ENCODE data around the gene MAP7.
"Not testable (repeated sequence)": the region's sequence is repeated elsewhere in the genome, so short reads cannot be mapped to it uniquely, and the experiment has no call there.

Gene MAP7

DNA sequence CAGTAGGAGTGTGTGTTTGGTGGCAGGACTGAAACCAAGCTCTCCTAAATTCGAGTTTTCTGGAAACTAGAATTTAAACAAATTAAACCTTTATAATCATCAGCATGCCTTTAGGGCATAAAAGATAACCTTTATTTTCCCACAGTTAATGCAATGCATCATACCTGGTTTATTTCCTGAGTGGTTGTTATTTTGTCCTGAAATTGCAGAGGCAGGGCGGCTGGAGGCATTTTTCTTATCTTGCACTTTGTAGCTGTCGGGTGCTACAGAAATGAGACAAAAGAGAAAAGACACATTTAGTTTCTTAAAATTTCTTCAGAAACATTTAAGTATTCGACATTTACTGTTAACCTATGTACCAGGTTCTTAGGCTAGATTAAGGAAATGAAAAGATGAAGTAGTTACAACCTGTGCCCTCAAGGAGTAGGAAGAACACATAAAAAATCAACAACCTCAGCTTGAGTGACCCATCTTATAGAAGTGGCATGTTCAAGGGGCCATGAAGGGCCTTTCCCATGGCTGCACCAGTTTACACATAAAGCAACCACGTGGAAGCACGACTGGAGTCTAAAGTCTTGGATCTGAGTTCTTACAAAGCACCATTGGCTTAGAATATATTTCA is 128.6 kb downstream of the MAP7 start:
- no peak for DNase-seq (ENCODE audit: low read depth)

DNA sequence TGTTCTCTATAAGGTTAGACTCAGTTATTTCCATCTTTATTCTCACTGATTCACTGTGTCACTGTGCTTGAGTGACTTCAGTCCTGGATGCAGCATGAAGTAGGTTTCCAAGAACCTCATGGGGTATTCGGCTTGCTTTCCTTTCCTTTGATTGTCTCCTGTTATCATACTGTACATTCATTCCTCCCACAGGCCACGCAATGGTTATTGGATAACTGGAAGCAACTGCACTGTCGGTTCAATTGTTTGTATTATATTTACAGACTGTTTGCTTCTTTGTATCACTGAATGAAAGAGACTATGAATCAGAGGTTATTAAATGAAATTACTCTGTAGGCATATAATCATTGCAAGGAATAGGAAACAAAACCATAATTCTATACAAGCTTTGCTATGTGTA is 129.4 kb downstream of the MAP7 start:
- no peak for DNase-seq (ENCODE audit: low read depth)

DNA sequence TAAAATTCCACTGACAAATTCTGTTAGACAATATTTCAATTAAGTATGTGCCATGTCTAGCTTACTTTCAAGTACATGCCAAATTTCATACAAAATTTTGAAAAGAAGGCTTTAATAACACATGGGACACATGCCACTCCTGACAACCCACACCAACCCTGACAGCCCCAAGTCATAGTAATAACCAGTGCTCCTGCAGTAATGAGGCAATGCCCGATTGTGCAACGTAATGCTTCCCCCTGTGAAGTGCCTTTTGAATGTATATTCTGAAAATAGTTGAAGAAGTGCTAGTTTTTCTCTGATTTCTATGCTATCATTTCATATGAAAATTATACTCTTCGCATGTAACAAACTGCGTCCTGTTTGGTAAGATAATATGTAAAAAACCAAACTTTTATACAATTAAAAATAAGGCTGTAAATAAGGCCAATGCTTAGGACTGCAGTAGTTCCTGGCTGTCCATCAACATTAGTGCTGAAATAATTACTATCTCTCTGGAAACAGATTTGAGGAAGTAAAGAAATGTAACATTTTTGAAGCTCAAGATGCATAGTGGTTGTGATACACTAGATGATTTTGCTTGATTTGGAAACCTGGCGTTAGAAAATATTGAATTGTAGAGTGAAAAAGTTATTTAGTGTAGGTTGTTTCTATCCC is 134.7 kb downstream of the MAP7 start:
- no peak for DNase-seq (ENCODE audit: low read depth)

DNA sequence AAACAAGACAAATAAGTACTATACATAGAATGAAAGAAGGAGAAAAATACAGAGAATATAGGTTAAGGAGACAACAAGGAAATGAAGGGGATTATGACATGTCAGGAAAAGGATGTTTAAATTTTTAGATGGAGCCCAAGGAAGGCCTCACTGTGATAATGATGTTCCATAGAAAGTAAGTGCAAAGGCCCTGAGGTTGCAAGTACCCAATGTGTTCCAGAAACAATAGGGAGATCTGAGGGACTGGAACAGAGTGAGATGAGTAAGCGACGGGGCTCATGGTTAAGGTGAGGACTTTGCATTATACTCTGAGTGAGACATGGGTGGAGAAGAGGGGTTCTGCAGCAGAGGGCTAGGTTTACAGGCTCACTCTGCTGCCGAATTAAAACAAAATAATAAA is 137.8 kb downstream of the MAP7 start:
- no peak for DNase-seq (ENCODE audit: low read depth)

DNA sequence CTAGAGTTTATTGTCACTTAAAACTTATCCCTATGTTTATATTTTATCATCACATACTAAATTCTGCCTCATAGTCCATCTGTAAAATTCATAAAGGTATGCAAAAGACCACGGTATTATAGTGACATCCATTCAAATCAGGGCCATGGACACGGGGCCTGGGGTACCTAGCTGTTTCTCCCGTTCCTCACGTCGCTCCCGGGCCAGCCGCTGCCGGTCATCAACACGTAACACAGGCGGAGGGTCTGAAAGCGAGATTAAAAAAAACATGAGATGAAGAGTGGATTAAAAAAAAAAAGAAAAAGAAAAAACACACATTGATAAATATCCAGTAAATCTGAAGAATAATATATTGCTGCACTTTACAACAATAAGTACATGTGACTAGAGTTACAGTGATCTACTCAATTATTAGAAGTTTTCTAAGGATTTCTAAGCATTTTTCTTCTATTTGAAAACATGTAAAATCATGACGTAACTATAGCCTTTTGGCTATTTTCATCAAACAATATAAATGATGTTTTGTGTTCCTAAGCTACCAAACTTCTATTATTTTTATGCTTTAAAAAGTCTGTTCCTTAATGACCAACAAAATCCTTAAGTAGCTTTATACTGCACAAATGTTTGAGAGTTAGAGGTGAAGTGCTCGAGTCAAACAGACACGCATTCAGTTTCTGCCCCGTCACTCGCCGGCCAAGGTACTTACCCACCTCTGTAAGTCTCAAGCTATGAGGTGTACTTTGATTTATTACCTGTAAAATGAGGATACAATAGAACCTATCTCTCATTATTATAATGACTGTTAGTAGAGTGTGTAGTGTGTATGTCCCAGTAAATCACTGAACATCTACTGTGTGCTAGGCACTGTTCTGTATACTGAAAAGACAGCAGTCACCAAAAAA is 138.5 kb downstream of the MAP7 start:
- DNase-seq (ENCODE audit: low read depth), result no peak

DNA sequence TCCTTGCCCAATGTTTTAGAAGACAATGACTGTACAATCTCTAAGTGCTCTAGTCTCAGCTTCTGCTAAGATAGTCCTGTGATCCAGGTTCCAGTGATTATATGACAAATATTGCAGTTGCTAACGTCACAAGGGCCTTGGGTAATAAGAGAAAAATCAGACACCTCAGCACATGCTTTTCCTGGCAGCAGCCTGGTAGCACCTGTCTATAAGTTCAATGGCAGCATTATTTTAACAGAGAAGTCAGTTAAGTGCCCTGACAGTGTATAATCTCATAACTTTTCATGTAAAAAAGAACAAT is 139.2 kb downstream of the MAP7 start:
- no peak for DNase-seq (ENCODE audit: low read depth)

DNA sequence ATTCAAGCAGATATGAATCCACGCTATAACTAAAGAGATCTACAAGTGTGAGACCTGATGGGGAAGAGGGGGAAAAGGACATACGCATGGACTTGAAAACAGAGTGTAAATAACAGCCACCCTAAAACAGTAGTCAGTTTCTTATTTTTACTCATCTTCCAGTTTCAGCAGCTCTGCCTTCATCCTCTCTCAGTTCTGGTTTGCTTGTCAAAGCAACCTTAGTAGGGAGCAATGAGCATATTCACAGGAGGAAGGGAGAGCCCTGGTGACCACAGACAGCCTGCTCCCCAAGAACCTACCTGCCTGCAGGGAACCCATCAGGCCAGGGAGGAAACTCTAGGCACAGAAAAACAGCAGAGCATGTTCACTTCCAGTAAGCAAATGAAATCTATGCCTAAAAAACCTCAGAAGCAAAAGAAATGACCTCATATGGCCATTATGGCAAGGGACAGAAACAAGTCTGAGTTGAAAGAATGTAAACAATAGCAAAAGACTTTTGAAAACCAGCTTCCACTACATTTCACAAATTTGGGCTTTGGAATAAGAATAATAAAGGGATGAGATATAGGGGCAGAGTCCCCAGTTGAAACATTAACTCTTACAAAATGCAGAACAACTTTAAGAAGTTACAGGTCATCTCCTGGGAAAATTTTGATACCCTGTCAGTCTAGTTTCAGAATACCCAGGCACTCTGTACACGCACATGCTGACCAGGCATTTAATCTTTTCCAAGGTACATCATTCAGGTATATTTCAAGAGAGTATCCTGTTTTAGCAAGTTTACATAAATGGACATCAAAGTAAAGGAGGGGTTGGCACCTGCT is 139.8 kb downstream of the MAP7 start:
- no peak for DNase-seq (ENCODE audit: low read depth)

DNA sequence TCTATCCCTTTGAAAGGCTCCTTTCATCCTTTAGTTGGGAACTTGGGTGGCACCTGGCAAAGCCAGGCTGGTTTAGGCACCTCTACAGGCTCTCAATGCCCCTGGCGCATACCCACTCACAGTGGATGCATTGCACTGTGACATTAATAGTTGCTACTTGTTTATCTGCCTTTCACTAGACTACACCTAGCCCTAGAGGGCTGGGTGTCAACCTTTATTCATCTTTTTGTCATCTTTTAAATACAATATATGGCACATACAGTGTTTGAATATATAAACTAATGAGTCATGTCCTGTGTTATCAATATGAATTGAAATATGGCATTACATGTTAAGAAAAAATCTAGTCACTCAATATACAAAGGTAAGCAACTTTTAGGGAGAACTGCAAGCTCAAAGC is 140.6 kb downstream of the MAP7 start:
- no peak for DNase-seq (ENCODE audit: low read depth)

DNA sequence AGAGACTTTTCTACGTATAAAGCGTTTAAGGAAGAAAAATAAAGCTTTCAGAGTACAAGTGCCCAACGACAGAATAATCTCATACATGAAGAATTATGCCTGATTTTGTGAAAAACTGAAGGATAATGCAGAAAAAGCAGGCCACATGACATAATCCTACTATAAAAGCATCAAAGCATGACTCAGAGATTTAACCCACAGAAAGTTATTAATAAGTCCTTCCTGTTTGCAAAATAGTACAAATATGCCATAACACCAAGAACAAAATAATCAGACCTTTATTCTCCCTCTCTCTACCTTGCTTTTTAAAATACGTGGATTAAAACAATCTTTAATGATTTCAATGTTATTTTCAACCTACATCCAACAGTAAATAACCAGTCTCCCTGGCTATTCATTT is 142.0 kb downstream of the MAP7 start:
- no peak for DNase-seq (ENCODE audit: low read depth)

DNA sequence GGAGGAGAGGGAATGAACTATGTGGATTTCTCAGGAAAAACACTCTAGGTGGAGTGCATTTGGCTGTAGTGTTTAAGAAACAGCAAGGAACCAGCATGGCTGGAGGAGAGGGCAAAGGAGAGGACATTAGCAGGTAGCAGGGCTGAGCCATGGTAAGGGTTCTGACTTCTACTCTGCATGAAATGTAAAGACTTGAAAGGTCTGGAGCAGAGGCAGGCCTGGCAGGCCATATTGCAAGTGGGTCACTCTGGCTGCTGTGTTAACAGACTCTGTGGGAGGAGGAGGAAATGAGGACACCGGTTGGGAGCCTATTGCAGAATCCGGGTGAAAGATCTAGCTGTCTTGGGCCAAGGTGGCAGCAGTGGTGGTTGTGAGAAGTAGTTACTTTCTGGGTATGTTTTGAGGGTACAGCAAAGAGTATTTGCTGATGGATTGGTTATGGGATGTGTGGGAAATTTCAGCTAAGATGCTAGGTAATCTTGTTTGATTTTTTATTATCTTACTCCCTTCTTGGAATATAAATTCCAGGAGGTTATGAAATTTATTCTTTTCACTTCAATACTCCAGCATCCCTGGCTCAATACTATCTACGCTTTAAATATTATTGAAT is 144.7 kb downstream of the MAP7 start:
- DNase-seq (ENCODE audit: low read depth), result no peak

DNA sequence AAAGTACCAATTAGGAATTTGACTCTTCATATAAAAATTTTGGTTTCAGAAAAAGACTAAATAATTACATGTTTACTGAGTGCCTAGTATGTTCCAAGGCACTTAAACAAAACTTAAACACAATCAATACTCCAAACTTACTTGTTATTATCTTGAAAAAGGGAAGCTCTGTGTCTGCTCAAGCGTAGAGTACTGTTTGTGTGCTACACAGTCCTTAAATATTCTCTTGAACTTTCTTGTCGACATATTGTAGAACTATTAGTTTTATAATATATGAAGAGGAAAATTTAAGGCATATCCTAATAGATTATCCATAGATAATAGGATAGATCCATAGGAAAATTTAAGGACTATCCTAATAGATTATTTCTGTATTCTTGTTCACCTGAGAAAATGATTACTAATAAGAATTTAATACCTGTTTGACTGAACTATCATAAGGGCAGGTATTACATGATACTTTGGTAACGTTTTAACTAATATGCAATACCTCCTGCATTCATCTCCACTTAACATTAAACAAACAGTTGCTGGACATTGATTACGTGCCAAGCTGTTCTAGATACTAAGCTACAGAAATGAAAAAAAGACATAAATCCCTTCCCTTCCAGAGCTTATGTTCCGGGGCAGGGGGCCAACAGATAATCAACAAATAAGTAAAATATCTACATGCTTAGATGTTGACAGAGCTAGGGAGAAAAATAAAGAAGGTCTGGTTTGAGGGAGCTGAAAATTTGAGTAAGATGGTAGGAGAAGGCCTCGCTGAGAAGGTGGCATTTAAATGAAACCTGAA is 145.4 kb downstream of the MAP7 start:
- DNase-seq (ENCODE audit: low read depth), result no peak

DNA sequence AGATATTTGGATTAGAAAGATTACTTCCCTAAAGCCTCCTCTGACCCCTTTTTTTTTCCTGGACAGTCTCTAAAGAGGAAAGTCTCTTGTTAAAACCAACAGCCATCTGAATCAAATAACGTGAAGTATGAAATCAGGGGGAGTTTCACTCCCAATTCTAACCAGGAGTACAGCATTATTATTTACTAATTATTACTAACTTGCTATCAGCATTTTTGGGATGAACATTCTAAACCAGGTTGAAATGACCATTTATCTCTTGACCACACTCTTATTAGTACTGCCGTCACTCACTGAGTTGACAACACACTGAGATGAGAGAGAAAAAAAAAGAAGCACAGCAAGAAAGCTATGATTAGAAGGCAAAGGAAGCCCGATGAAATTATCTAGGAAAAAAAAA is 146.2 kb downstream of the MAP7 start:
- no peak for DNase-seq (ENCODE audit: low read depth)

DNA sequence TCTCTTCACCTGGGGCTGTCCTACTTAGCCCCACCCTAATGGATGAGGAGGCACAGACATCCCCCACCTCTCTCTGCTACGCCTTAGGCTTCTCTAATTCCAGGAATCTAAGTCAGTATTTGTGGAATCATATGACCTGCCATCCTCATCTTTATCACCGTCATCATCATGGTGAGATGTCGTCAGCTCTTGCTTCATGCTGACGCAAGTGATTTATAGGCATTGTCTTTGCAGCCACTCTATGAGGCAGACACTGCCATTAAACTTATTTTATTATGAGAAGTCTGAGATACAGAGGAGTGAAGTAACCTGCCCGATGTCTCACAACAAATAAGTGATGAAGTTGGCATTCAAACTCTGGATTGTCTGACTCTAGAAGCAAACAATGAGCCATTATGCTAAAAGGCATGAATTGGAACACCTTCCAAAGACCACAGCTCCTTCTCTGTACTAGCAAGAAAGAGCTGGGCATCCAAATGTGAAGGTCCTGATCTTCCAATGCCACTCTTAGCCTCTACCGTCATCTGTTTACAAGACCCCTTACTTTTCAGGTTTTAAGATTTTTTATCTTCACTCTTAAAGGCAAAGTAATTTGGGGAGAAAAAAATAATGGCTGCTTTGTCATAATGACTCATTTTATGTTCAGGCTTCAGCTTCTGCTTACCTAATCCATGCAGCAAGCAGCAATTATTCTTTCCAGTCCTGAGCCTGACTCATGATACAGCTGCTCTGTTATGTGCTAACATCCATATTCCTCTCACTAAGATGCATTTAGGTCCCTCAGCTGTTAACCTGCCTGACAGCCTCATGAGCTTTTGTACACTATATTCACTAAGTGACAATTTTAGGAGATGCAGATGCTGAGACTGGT is 146.9 kb downstream of the MAP7 start:
- no peak for DNase-seq (ENCODE audit: low read depth)

DNA sequence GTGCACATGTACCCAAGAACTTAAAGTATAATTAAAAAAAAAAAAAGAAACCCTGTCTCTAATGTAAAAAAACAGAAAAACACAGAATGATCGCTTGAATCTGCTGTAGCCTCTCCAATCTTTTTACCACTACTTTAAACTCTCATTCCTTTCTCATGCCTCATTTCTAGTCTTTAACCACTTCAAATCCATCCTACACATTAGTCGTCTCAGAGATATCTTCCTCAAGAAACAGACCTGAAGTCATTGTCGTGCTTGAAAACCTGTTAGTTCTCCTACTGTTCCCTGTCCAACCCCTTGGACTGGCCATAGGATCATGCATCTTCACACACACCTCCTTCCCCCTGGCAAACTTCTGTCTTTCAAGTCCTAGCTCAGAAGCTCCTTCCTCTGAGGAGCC is 148.5 kb downstream of the MAP7 start:
- DNase-seq (ENCODE audit: low read depth), result no peak

DNA sequence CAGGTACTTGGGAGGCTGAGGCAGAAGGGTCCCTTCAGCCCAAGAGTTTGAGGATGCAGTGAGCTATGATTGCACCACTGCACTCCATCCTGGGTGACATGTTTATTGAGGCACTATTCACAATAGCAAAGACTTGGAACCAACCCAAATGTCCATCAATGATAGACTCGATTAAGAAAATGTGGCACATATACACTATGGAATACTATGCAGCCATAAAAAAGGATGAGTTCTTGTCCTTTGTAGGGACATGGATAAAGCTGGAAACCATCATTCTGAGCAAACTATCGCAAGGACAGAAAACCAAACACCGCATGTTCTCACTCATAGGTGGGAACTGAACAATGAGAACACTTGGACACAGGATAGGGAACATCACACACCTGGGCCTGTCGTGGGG is 149.0 kb downstream of the MAP7 start:
- DNase-seq (ENCODE audit: low read depth), result not testable (repeated sequence)

DNA sequence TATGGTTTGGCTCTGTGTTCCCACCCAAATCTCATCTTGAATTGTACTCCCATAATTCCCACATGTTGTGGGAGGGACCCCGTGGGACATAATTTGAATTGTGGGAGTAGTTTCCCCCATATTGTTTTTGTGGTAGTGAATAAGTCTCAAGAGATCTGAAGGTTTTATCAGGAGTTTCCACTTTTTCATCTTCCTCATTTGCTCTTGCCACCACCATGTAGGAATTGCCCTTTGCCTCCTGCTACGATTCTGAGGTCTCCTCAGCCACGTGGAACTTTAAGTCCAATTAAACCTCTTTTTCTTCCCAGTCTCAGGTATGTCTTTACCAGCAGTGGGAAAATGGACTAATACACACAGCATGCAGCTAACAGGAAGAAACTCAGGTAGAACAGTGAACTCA is 151.8 kb downstream of the MAP7 start:
- DNase-seq (ENCODE audit: low read depth), result no peak

DNA sequence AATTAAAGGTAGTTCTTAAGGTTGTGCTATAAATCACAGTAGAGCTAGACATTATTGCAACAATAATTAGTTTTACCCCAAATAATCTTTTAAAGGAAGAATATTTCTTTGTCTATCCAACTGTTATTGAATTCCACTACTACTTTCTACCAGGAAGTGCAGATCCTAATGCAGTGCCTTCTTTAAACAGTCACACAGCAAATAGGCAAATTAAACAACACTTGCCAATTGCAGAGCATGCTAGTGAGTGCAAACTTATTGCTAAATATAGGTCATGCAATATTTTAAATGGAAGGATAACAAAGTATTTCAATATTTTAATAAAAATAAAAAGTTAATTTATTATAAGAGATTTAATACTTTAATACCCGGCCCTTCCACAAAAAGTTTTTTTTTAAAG is 153.3 kb downstream of the MAP7 start:
- no peak for DNase-seq (ENCODE audit: low read depth)

DNA sequence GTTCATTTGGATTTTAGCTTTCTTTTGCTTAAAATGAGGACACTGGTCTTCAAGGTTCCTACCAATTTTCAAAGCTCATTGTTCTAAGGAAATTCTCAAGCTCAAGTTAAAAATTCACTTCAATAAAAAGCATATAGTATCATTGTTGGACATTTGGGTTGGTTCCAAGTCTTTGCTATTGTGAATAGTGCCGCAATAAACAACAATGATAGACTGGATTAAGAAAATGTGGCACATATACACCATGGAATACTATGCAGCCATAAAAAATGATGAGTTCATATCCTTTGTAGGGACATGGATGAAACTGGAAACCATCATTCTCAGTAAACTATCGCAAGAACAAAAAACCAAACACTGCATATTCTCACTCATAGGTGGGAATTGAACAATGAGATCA is 159.3 kb downstream of the MAP7 start:
- DNase-seq (ENCODE audit: low read depth), result not testable (repeated sequence)

DNA sequence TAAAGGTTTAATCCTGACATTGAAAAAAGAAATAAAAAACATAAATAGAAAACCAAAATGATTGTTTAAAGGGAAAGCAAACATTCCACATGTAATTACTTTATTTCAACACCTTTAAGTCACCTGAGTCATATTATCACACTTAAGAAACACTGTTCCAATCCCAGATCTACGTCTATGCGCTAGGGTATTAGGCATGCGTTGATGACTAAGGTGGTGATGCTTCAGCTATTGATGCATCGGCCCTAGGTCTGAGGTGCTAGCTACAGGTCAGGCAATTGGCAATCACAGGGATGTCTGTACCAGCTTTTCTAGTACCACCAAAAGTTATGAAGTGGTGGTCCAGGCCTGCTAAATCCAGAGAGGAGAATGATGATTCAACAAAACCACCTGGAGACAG is 162.9 kb downstream of the MAP7 start:
- no peak for DNase-seq (ENCODE audit: low read depth)

DNA sequence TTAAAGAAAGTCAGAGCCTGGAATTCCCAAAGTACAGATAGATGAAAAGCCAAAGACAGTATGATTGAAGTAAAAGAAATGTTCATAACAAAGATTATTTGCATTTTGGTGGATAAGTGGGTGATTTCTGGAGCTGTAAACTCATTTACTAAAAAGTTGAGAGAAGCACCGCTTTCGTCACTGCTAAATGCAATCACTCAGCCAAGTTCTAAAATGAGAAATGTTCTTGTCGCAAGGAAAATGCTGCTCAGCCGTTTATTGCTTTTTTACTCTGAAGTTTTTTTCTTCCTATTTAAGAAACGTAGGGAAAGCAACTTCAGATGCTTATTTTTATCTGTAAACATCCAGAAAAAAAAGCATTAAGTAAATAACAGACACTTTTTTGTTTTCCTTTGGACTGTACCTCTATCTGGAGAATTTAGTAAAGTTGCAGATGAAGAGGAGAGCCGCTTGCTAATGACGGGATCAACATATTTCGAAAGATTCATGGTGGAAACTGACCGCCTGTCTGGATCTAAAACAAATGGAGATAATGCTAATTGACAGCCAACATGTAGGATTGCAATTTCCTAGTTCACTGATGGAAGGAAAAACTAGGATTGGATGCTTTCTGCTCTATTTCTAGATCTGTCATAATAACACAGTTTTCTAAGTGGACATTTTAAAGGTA is 166.8 kb downstream of the MAP7 start:
- DNase-seq (ENCODE audit: low read depth), result no peak
